ENCODE data around the gene DHRS12.

The DHRS12 gene

DNA sequence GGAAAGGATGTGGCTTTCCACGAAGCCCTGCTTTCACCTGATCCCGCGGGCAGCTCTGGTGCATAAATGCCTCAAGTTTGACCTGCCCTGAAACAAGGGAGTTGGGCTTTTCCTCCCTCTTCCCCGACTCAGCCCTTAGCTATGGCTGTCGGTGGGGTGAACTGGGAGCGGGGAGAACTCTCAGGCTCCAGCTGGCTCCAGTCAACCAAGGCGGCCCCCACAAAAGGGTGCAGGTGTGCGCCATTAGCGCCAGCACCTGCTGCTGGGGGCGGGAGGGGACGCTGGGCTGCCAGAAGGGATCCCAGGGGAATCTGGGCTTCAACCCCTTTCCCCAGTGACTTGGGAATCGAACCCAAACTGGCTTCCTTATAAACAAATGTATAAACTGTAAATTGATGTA, 7.1 kb upstream of the DHRS12 start:
- H3K4me3 ChIP-seq (ENCODE audit: low read depth, low read length): no peak overlapping the region

DNA sequence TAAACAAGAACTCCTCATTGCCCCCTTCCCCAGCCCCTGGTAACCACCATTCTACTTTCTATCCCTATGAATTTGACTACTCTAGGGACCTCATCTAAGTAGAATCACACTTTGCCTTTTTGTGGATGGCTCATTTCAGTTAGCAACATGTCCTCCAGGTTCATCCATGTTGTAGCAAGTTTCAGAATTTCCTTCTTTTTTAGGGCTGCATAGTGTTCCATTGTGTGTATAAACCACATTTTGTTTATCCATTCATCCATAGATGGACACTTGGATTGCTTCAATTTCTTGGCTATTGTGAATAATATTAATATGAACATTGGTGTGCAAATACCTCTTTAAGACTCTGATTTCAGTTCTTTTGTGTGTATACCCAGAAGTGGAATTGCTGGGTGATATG, 4.8 kb upstream of the DHRS12 start:
- H3K4me3 ChIP-seq (ENCODE audit: low read depth, low read length): no peak overlapping the region

GRCh38 chr13:51807041-51807440, 3.1 kb upstream of the DHRS12 start:
- H3K4me3 ChIP-seq (ENCODE audit: low read depth, low read length): no peak overlapping the region

- no peak overlapping the region for H3K4me3 ChIP-seq (ENCODE audit: low read depth, low read length)
These were observed 2.6 kb upstream of the DHRS12 start for GRCh38 chr13:51806566-51806965.

DNA sequence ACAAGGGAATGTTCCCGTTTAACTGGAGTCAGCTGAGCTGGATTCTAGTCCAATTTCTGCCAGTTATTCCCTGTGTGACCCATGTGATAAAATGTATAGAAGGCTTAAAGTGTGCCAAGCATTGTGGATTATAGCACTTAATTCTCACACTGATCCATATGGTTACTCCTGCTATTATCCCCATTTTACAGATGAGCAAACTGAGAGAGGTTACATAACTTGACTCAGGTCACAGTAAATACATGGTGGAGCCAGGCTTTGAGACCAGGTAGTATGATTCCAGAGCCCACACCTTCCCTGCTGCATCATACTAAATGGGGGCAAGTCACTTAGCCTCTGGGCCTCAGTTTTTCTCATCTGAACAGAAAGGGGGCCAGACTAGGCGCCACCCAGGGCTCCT, 2.0 kb upstream of the DHRS12 start:
- no peak overlapping the region for H3K4me3 ChIP-seq (ENCODE audit: low read depth, low read length)

GRCh38 chr13:51805313-51805712, 1.4 kb upstream of the DHRS12 start:
- H3K4me3 ChIP-seq (ENCODE audit: low read depth, low read length): no peak overlapping the region

DNA sequence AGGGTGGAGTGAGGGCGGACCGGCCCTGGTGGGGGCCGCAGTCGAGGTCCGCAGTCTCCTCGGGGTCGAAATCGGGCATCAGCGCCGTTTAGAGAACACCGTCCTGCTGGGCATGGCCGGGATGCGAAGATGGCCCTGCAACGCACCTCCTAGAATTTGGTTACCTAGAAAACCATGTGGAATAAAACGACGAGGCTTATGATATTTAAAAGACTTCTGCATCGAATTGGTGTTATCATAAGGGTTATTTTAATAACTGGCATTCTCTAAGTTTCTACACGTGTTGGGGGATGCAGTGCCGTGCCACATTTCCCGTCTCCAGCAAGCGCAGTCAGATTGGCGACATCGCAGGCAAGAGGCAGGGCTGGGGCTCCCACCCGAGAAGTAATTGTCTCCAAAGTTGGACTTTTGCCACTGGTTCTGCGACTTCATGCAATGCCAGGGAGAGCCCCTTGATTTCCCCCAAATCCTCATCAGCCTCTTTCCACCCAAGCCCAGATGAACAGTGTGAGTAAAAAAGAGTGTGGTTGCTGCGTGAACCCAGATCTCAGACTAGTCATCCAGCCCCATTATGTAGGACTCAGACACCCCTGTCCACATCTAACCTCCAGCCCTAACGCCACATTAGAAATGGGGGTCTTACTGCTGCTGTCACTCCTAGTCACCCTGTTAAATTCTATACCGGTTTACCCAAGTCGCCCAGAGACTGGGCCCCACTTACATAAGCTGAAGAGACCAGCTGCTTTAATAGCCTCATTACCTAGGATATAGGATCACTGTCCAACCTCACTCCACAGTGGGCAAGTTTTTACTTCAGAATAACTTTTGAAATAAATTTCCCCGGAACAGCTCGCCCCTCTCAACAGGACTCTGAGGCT, 571 bp upstream of the DHRS12 start:
- peak overlapping the region; percentile 84 for H3K4me3 ChIP-seq (ENCODE audit: low read depth, low read length)

DNA sequence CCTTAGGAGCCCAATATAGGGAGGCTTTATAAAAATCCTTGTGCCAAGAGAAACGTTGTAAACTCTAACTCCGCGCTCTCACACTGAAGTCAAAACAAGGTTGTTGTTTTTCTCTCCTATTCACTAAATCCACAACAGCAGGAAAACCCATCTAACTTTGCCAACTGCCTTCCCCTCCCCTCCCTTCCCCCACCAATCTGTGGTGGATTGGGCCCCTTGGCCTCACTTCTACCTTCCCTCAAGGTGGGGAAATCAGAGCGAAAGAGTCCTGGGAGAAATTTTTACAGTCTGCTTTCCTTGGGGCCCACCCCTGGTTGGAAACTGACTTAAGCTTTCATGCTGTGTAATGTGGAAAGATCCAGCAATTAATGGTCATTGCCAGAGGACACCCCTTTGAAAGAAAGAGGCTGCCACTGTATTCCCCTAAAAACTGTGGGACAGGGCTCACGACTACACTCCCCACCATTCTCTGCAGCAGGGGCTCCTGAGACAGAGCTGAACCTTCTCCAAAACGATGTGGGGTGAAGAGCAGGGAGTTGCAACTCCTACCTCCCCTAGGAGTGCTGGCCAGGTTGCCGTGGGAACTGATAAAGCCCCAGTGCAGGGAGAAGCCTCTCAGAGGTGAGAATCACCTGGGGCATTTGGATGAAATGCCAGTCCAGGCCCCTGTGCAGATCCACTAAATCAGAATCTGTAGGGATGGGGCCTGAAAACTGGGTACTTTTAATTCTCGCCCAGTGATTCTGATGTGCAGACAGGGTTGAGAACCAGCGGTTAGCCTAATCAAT, 1.1 kb downstream of the DHRS12 start:
- peak overlapping the region; percentile 84 for H3K4me3 ChIP-seq (ENCODE audit: low read depth, low read length)

GRCh38 chr13:51801631-51802099, 2.3 kb downstream of the DHRS12 start:
- no peak overlapping the region for H3K4me3 ChIP-seq (ENCODE audit: low read depth, low read length)

- no peak overlapping the region for H3K4me3 ChIP-seq (ENCODE audit: low read depth, low read length)
These were observed 3.5 kb downstream of the DHRS12 start for GRCh38 chr13:51800486-51800885.

- H3K4me3 ChIP-seq (ENCODE audit: low read depth, low read length): no peak overlapping the region
These were observed 4.7 kb downstream of the DHRS12 start for GRCh38 chr13:51799261-51799660.

DNA sequence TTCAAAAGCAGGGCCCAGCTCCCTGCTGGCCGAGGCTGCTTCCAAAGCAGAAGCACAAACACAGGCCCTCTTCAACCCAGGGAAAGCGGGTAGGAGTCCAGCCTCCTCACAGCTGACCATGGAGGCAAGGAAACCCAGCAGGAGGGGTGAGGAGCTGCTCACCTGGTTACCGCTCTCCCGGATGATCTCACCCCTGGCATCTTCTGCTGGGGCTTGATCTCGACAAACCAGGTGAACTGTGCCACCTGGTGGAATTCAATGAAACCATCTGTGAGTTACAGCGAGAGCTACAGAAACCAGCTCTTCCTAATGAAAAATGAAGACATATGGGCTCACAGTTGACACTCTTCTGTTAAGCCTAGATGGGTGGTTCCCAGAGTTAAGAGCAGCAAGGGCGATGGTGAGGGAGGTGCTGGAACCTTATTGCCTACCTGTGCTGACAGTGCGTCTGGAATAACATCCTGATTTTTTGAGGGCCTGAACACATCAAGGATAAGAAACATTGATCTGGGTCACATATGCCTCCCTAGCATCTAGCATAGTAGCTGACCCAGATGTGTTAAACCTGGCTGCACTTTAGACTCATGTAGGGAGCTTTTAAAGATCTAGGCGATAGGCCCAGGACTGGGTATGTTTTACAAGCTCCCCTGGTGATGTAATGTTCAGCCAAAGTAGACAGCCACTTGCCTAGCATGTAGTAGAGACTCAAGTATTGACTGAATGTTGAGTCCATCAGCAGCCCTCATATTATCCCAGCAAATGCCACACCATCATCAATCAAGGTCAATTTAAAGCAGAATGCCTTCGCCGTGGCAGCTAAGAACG, 6.1 kb downstream of the DHRS12 start:
- H3K4me3 ChIP-seq (ENCODE audit: low read depth, low read length): no peak overlapping the region

- no peak overlapping the region for H3K4me3 ChIP-seq (ENCODE audit: low read depth, low read length)
These were observed 7.4 kb downstream of the DHRS12 start for GRCh38 chr13:51796546-51796945.

DNA sequence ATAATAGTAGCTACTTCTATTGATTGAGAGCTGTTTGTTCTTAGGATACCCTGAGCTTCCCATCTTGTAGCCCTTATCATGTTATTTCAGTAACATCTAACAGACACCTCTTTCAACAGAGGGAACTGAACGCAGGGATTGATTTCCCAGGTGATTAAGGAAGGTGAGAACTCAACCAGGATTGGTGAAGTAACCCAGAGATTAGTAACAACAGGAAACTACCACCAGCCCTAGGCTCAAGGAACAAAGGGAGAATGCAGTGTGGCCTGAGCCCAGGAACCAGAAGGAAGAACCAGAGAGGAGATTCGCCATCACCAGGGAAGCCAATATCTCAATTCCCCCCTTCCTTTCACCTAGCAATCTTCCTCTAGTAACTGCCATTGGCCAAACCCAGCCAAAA, 8.5 kb downstream of the DHRS12 start:
- H3K4me3 ChIP-seq (ENCODE audit: low read depth, low read length): no peak overlapping the region

- no peak overlapping the region for H3K4me3 ChIP-seq (ENCODE audit: low read depth, low read length)
These were observed 9.0 kb downstream of the DHRS12 start for GRCh38 chr13:51794964-51795363.

DNA sequence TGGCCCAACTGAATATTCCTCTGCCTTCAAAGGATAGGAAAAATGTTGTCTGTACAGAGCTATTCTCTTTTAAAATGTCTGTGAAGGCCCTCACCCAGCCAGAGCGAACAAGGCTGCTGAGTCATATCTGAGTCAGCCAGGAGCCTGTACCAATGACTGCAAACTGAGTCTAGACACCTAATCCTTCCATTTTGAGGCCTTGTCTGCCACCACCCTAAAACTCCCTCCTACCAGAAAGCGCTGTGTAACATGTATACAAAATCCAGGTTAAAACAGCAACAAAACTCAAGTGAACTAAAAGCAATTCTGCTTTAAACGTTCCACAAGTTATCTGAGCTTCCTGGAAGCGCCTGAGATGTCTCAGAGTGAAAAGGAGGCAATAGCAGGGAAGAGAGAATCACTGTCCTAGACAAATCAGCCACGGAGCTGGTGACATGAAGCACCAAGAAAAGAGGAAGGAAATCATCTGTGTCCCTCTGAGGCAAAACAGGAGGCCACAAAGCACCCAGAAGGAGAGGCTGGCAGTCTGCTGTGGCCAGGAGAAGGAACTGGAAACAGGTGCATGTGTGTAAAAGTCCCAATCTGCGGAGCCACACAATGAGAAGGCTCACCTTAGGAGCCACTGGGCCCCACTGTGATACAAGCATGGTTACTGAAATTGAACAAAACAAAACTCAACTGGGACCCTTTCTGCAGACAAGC, 10.2 kb downstream of the DHRS12 start:
- no peak overlapping the region for H3K4me3 ChIP-seq (ENCODE audit: low read depth, low read length)

DNA sequence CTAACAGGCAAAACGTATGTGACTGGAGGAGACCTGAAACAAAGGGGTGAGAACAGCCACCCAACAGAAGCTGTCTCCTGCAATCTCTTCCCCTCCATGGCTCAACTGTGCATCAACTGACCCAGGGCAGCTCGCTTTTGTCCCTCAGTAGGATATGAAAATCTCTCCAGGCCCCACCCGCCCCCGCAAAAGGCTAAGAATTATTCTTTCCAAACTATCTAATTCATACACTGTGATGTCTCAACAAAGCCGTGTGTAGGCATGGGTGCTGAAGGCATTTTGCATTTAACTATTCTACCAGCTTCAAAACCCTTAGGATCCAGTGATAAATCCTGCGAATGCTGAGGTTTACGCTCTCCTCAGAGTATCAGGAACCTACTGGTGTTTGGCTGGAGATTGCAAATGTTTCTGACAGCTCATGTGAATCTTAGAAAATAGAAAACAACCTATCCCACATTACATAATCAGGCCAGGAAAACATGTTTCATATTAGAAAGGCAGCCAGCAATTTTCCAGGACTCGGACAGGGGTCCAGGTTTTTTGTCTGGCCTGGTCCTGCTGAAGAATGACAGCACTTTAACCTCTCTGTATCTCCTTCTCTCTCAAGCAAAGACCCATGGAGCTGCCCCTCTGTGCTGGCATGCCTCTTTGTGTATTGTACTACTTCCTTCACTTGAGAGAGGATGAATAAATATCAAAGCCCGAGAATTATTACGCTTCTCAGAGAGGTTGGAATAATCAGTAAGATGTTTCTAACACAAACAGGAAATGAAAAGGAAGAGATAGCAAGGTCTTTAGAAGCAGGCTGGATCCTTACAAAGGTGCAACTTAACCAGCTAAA, 17.3 kb downstream of the DHRS12 start:
- no peak overlapping the region for H3K4me3 ChIP-seq (ENCODE audit: low read depth, low read length)

DNA sequence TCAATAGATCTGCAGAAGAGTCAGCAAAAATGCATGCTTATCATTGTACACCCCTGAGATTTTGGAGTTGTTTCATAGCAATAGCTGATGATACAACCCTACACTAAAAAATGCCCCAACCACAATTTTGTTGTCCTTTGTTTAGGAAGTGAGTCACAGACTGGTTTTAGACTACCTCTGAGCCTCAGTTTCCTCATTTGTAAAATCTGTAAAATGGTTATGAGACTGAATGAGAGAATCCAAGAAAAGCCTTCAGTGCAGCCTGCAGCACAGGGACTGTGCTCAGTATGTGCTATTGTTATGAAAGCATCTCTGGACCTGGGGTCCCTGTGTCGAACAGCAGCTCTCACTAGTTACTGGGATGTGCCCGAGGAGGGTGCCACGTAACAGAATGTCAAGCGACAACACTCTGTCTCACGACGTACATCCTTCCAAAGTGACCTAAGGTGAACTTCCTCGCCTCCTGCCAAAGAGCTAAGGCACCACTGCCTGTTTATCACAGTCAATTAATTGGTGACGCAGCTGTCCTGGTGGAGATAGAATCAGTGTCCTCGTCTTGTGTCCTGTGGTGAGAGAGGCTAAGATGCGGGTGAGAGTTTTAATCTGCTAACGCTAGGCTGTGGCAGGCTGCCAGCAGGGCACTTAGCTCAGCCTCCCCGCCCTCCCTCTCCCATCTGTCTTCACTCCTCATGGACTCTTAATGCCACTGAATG, 18.1 kb downstream of the DHRS12 start:
- H3K4me3 ChIP-seq (ENCODE audit: low read depth, low read length): no peak overlapping the region

GRCh38 chr13:51784097-51784496, 19.9 kb downstream of the DHRS12 start:
- H3K4me3 ChIP-seq (ENCODE audit: low read depth, low read length): no peak overlapping the region

Measured in iPS-11a (cell line).